Measurements from ENCODE around the gene NUBPL. TPM values are rescaled to one million over a fixed set of nuclear protein-coding genes. Genes with fewer than 3 reads are reported as not detected.

NUBPL gene
- total RNA-seq, 1 experiment from 2014 or later, result 11.6 TPM

- Mint-ChIP-seq H3K27me3 (ENCODE audit: low read depth) (no peaks in the 10 kb centered on the region), H3K36me3 (peaks cover 9% of the 10 kb centered on the region), H3K4me1 (peaks cover 4% of the 10 kb centered on the region; the same call in 1 of the 2 replicates), H3K9me3 (peaks cover 9% of the 10 kb centered on the region), H3K27ac (no peak overlapping the region), H3K4me3 (no peak overlapping the region)
- POLR2A ChIA-PET, result no interaction called here
- no peak for TF ChIP-seq CBFB (CRISPR knock-in tag; IDR thresholded peaks at IDR 0.05; ENCODE audit: low read depth)
- TF ChIP-seq PREB (CRISPR knock-in tag; IDR thresholded peaks at IDR 0.05; ENCODE audit: borderline replicate concordance), result no peak
- TF ChIP-seq ZMAT4 (CRISPR knock-in tag; IDR thresholded peaks at IDR 0.05), result no peak
- no peak for TF ChIP-seq E2F1 (CRISPR knock-in tag; IDR thresholded peaks at IDR 0.05)
- TF ChIP-seq ZBTB43 (CRISPR knock-in tag; IDR thresholded peaks at IDR 0.05), result no peak
- TF ChIP-seq NR1H2 (CRISPR knock-in tag; IDR thresholded peaks at IDR 0.05), result no peak
- TF ChIP-seq, protein P1, sequence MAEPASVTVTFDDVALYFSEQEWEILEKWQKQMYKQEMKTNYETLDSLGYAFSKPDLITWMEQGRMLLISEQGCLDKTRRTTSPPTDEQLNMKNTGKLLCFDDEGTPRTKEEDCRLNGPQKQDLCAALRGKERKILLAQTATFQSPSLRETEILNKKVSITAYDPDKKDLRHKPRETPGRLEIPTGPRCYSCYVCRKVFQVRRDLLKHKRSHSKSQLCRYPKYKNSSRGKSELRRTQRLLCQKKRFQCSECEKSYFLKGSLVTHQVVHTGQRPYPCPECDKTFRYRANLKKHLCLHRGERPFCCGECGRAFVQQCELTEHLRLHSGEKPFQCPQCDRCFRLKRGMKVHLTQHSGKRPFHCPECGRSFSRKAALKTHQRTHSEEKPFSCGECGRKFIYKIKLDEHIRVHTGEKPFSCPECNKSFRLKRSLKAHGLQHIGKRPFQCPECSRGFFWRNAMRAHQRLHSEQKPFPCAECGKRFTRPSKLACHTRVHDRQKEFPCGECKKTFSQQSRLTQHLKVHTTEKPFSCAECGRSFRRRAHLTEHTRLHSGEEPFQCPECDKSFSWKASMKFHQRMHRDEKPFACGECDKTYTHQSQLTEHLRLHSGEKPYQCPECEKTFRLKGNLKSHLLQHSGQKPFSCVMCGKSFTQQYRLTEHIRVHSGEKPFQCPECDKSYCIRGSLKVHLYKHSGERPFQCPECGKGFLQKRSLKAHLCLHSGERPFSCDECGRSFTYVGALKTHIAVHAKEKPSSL (CRISPR knock-in tag; conservative IDR thresholded peaks at IDR 0.05), result no peak
- TF ChIP-seq, protein P2, sequence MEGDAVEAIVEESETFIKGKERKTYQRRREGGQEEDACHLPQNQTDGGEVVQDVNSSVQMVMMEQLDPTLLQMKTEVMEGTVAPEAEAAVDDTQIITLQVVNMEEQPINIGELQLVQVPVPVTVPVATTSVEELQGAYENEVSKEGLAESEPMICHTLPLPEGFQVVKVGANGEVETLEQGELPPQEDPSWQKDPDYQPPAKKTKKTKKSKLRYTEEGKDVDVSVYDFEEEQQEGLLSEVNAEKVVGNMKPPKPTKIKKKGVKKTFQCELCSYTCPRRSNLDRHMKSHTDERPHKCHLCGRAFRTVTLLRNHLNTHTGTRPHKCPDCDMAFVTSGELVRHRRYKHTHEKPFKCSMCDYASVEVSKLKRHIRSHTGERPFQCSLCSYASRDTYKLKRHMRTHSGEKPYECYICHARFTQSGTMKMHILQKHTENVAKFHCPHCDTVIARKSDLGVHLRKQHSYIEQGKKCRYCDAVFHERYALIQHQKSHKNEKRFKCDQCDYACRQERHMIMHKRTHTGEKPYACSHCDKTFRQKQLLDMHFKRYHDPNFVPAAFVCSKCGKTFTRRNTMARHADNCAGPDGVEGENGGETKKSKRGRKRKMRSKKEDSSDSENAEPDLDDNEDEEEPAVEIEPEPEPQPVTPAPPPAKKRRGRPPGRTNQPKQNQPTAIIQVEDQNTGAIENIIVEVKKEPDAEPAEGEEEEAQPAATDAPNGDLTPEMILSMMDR (IDR thresholded peaks at IDR 0.05), result no peak
- TF ChIP-seq GRHL2 (CRISPR knock-in tag; IDR thresholded peaks at IDR 0.05; ENCODE audit: insufficient replicate concordance, severe bottlenecking), result no peak
- no peak for TF ChIP-seq HMGA2 (CRISPR knock-in tag; IDR thresholded peaks at IDR 0.05)
- TF ChIP-seq, protein P3, sequence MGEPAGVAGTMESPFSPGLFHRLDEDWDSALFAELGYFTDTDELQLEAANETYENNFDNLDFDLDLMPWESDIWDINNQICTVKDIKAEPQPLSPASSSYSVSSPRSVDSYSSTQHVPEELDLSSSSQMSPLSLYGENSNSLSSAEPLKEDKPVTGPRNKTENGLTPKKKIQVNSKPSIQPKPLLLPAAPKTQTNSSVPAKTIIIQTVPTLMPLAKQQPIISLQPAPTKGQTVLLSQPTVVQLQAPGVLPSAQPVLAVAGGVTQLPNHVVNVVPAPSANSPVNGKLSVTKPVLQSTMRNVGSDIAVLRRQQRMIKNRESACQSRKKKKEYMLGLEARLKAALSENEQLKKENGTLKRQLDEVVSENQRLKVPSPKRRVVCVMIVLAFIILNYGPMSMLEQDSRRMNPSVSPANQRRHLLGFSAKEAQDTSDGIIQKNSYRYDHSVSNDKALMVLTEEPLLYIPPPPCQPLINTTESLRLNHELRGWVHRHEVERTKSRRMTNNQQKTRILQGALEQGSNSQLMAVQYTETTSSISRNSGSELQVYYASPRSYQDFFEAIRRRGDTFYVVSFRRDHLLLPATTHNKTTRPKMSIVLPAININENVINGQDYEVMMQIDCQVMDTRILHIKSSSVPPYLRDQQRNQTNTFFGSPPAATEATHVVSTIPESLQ (CRISPR knock-in tag; IDR thresholded peaks at IDR 0.05), result no peak
- no peak for TF ChIP-seq ZNF121 (CRISPR knock-in tag; IDR thresholded peaks at IDR 0.05)
- no peak for TF ChIP-seq OVOL2 (CRISPR knock-in tag; IDR thresholded peaks at IDR 0.05; ENCODE audit: borderline replicate concordance)
- no peak for TF ChIP-seq ARID4B (CRISPR knock-in tag; IDR thresholded peaks at IDR 0.05; ENCODE audit: borderline replicate concordance)
- TF ChIP-seq, protein P4, sequence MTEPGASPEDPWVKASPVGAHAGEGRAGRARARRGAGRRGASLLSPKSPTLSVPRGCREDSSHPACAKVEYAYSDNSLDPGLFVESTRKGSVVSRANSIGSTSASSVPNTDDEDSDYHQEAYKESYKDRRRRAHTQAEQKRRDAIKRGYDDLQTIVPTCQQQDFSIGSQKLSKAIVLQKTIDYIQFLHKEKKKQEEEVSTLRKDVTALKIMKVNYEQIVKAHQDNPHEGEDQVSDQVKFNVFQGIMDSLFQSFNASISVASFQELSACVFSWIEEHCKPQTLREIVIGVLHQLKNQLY (CRISPR knock-in tag; IDR thresholded peaks at IDR 0.05), result no peak
- TF ChIP-seq STAT6 (CRISPR knock-in tag; conservative IDR thresholded peaks at IDR 0.05; ENCODE audit: low read depth), result no peak
- TF ChIP-seq ZNF671 (CRISPR knock-in tag; IDR thresholded peaks at IDR 0.05), result no peak
- no peak for TF ChIP-seq CREB1 (CRISPR knock-in tag; IDR thresholded peaks at IDR 0.05)
- ATAC-seq, result no peak
- CTCF ChIA-PET, result no interaction called here
- no peak for DNase-seq (ENCODE audit: low spot score)
These were observed 135.2 kb downstream of the NUBPL start for GRCh38 chr14:31696378-31696777.

All from WTC11 (cell line).